Measurements from ENCODE around the gene TAF1B.

The TAF1B gene

DNA sequence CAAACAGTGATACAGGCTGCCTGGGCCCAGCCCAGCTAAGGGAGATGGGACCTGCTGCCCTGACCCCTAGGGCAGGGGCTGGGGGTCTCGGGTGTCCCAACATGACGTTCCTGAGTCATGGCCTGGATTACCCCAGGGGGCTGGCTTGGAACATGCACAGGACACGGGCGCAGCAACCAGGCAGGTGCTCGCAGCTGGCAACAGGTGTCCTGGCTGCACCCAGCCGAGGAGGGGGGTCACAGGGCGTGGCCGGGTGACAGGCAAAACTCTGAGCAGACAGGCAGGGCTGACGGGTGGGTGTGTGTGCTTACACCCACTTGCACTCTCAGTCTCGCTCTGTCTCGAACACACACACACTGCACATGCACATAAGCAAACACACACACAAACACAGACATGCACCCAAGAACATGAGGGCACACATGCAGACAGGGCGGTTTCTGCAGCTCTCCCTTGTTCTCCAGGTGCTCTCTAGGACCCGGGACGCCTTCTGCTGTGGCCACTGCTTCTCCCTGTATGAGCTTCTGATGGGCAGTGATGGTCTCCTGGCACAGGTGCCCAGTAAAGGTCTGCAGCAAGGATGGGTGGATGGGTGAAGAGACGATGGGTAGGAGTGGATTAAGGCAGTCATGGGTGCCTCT lies 33.7 kb upstream of the TAF1B start:
- Histone ChIP-seq H3K4me3 (ENCODE audit: low read depth, low read length) (no peak overlapping the region), H3K27me3 (ENCODE audit: insufficient read depth, low read length) (no peaks in the 10 kb centered on the region), H3K27ac (ENCODE audit: low read depth, low read length) (no peak overlapping the region), H2AFZ (ENCODE audit: low read length, unreplicated experiment) (no peak overlapping the region), H3K4me1 (ENCODE audit: control insufficient read depth, insufficient read depth, low read length, unreplicated experiment) (peaks cover 8% of the 10 kb centered on the region), H3K36me3 (ENCODE audit: insufficient read depth, low read length) (no peaks in the 10 kb centered on the region), H3K79me2 (ENCODE audit: control insufficient read depth, insufficient read depth, low read length, unreplicated experiment) (no peaks in the 10 kb centered on the region)

GRCh38 chr2:9811216-9811615 lies 32.1 kb upstream of the TAF1B start:
- H3K27me3 ChIP-seq (ENCODE audit: insufficient read depth, low read length) = no peaks in the 10 kb centered on the region
- H3K4me3 ChIP-seq (ENCODE audit: low read depth, low read length) = no peak overlapping the region
- peaks cover 8% of the 10 kb centered on the region for H3K4me1 ChIP-seq (ENCODE audit: control insufficient read depth, insufficient read depth, low read length, unreplicated experiment)
- no peaks in the 10 kb centered on the region for H3K79me2 ChIP-seq (ENCODE audit: control insufficient read depth, insufficient read depth, low read length, unreplicated experiment)
- H2AFZ ChIP-seq (ENCODE audit: low read length, unreplicated experiment) = no peak overlapping the region
- no peak overlapping the region for H3K27ac ChIP-seq (ENCODE audit: low read depth, low read length)
- no peaks in the 10 kb centered on the region for H3K36me3 ChIP-seq (ENCODE audit: insufficient read depth, low read length)

DNA sequence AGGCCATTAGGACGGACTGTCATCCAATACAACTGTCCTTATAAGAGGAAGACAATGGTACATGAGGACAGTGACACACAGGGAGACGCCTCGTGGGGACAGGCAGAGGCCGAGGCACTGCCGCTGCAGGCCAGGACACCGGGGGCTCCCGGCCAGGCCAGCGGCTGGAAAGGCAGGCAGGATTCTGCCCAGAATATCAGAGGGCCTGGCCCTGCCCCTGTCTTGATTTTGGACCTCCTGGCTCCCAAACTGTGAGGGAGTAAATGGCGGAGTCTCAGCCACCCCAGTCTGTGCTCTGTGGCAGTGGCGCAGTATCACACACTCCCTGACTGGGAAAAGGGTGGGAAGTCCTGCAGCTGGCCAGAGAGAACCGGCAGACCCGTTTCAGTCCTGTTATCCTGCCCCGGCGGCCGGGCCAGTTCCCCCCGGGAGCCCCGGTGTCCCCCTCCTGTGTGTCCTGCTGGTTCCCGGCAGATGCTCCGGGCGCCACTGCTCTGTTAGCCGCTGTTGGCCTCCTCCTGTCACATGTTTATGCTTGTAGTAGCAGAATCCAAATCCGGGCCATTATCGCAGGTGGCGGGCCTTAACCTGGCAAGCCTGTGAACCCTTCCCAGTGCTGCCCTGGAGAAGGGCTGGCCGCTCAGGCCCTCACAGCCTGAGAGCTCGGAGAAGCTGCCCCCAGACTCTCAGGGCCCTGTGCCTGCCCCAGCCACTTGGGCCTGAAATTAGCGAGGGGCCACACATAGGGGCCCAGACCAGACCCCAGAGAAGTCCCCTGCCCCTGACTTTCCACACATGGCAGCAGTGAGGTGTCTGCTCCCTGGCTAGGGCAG lies 31.4 kb upstream of the TAF1B start:
- Histone ChIP-seq H3K79me2 (ENCODE audit: control insufficient read depth, insufficient read depth, low read length, unreplicated experiment) (no peaks in the 10 kb centered on the region), H3K36me3 (ENCODE audit: insufficient read depth, low read length) (no peaks in the 10 kb centered on the region), H3K27me3 (ENCODE audit: insufficient read depth, low read length) (no peaks in the 10 kb centered on the region), H2AFZ (ENCODE audit: low read length, unreplicated experiment) (no peak overlapping the region), H3K27ac (ENCODE audit: low read depth, low read length) (no peak overlapping the region), H3K4me1 (ENCODE audit: control insufficient read depth, insufficient read depth, low read length, unreplicated experiment) (peaks cover 8% of the 10 kb centered on the region), H3K4me3 (ENCODE audit: low read depth, low read length) (no peak overlapping the region)

- H2AFZ ChIP-seq (ENCODE audit: low read length, unreplicated experiment) = no peak overlapping the region
- no peaks in the 10 kb centered on the region for H3K27me3 ChIP-seq (ENCODE audit: insufficient read depth, low read length)
- no peaks in the 10 kb centered on the region for H3K36me3 ChIP-seq (ENCODE audit: insufficient read depth, low read length)
- no peak overlapping the region for H3K4me3 ChIP-seq (ENCODE audit: low read depth, low read length)
- peaks cover 8% of the 10 kb centered on the region for H3K4me1 ChIP-seq (ENCODE audit: control insufficient read depth, insufficient read depth, low read length, unreplicated experiment)
- H3K79me2 ChIP-seq (ENCODE audit: control insufficient read depth, insufficient read depth, low read length, unreplicated experiment) = no peaks in the 10 kb centered on the region
- H3K27ac ChIP-seq (ENCODE audit: low read depth, low read length) = no peak overlapping the region
These were observed 30.3 kb upstream of the TAF1B start for GRCh38 chr2:9812945-9813311.

GRCh38 chr2:9813312-9814128 lies 29.8 kb upstream of the TAF1B start:
- no peaks in the 10 kb centered on the region for H3K36me3 ChIP-seq (ENCODE audit: insufficient read depth, low read length)
- H3K4me1 ChIP-seq (ENCODE audit: control insufficient read depth, insufficient read depth, low read length, unreplicated experiment) = peaks cover 8% of the 10 kb centered on the region
- H3K27me3 ChIP-seq (ENCODE audit: insufficient read depth, low read length) = no peaks in the 10 kb centered on the region
- H3K79me2 ChIP-seq (ENCODE audit: control insufficient read depth, insufficient read depth, low read length, unreplicated experiment) = no peaks in the 10 kb centered on the region
- H2AFZ ChIP-seq (ENCODE audit: low read length, unreplicated experiment) = peak overlapping the region; percentile 68
- peak overlapping the region; percentile 5; the same call in 1 of the 2 replicates for H3K4me3 ChIP-seq (ENCODE audit: low read depth, low read length)
- H3K27ac ChIP-seq (ENCODE audit: low read depth, low read length) = no peak overlapping the region

GRCh38 chr2:9814129-9814868 lies 29.0 kb upstream of the TAF1B start:
- peaks cover 8% of the 10 kb centered on the region for H3K4me1 ChIP-seq (ENCODE audit: control insufficient read depth, insufficient read depth, low read length, unreplicated experiment)
- peak overlapping the region; percentile 68 for H2AFZ ChIP-seq (ENCODE audit: low read length, unreplicated experiment)
- H3K36me3 ChIP-seq (ENCODE audit: insufficient read depth, low read length) = no peaks in the 10 kb centered on the region
- H3K79me2 ChIP-seq (ENCODE audit: control insufficient read depth, insufficient read depth, low read length, unreplicated experiment) = no peaks in the 10 kb centered on the region
- no peaks in the 10 kb centered on the region for H3K27me3 ChIP-seq (ENCODE audit: insufficient read depth, low read length)
- no peak overlapping the region for H3K27ac ChIP-seq (ENCODE audit: low read depth, low read length)
- H3K4me3 ChIP-seq (ENCODE audit: low read depth, low read length) = peak overlapping the region; percentile 5; the same call in 1 of the 2 replicates

DNA sequence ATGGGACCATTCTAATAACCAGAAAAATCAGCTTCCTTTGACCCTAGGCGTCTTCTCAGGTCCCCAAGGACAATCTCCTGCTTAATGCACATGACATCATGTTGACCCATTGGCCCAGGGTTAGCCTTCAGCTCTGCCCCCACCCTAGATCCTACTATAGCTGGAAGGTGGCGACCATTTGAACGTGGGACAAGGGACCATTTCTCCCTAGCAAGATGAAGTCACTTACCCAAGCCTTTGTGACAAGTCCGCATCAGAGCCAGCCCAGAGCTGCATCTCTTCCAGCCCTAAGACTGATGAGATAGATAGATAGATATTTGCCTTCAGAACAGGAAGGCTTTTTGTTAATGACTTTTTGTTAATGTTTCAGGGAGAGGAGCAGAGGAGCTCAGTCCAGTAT lies 28.2 kb upstream of the TAF1B start:
- peaks cover 13% of the 10 kb centered on the region for H3K4me1 ChIP-seq (ENCODE audit: control insufficient read depth, insufficient read depth, low read length, unreplicated experiment)
- no peak overlapping the region for H3K27ac ChIP-seq (ENCODE audit: low read depth, low read length)
- H3K36me3 ChIP-seq (ENCODE audit: insufficient read depth, low read length) = no peaks in the 10 kb centered on the region
- no peak overlapping the region for H3K4me3 ChIP-seq (ENCODE audit: low read depth, low read length)
- no peak overlapping the region for H2AFZ ChIP-seq (ENCODE audit: low read length, unreplicated experiment)
- H3K27me3 ChIP-seq (ENCODE audit: insufficient read depth, low read length) = no peaks in the 10 kb centered on the region
- no peaks in the 10 kb centered on the region for H3K79me2 ChIP-seq (ENCODE audit: control insufficient read depth, insufficient read depth, low read length, unreplicated experiment)

- H3K4me1 ChIP-seq (ENCODE audit: control insufficient read depth, insufficient read depth, low read length, unreplicated experiment) = peaks cover 13% of the 10 kb centered on the region
- no peaks in the 10 kb centered on the region for H3K27me3 ChIP-seq (ENCODE audit: insufficient read depth, low read length)
- H3K27ac ChIP-seq (ENCODE audit: low read depth, low read length) = no peak overlapping the region
- no peak overlapping the region for H2AFZ ChIP-seq (ENCODE audit: low read length, unreplicated experiment)
- no peaks in the 10 kb centered on the region for H3K79me2 ChIP-seq (ENCODE audit: control insufficient read depth, insufficient read depth, low read length, unreplicated experiment)
- H3K36me3 ChIP-seq (ENCODE audit: insufficient read depth, low read length) = no peaks in the 10 kb centered on the region
- H3K4me3 ChIP-seq (ENCODE audit: low read depth, low read length) = no peak overlapping the region
These were observed 27.4 kb upstream of the TAF1B start for GRCh38 chr2:9815844-9816279.

- H3K4me3 ChIP-seq (ENCODE audit: low read depth, low read length) = no peak overlapping the region
- no peak overlapping the region for H3K27ac ChIP-seq (ENCODE audit: low read depth, low read length)
- no peaks in the 10 kb centered on the region for H3K27me3 ChIP-seq (ENCODE audit: insufficient read depth, low read length)
- H3K4me1 ChIP-seq (ENCODE audit: control insufficient read depth, insufficient read depth, low read length, unreplicated experiment) = peaks cover 10% of the 10 kb centered on the region
- no peak overlapping the region for H2AFZ ChIP-seq (ENCODE audit: low read length, unreplicated experiment)
- no peaks in the 10 kb centered on the region for H3K79me2 ChIP-seq (ENCODE audit: control insufficient read depth, insufficient read depth, low read length, unreplicated experiment)
- H3K36me3 ChIP-seq (ENCODE audit: insufficient read depth, low read length) = no peaks in the 10 kb centered on the region
These were observed 25.2 kb upstream of the TAF1B start for GRCh38 chr2:9818097-9818496.

GRCh38 chr2:9819551-9819950 lies 23.7 kb upstream of the TAF1B start:
- no peak overlapping the region for H2AFZ ChIP-seq (ENCODE audit: low read length, unreplicated experiment)

More at GRCh38 chr2:9819551-9819950, 23.7 kb upstream of the TAF1B start:
- Histone ChIP-seq H3K4me1 (ENCODE audit: control insufficient read depth, insufficient read depth, low read length, unreplicated experiment) (peaks cover 5% of the 10 kb centered on the region), H3K4me3 (ENCODE audit: low read depth, low read length) (no peak overlapping the region), H3K27ac (ENCODE audit: low read depth, low read length) (no peak overlapping the region), H3K27me3 (ENCODE audit: insufficient read depth, low read length) (no peaks in the 10 kb centered on the region), H3K36me3 (ENCODE audit: insufficient read depth, low read length) (no peaks in the 10 kb centered on the region), H3K79me2 (ENCODE audit: control insufficient read depth, insufficient read depth, low read length, unreplicated experiment) (no peaks in the 10 kb centered on the region)
